Activated T-cell treated with anti-CD3 and anti-CD28 coated beads, Interleukin-2, amount 50 U/mL, for 4 hours (primary cell): ENCODE results near the gene NMT1. TPM values are rescaled to one million over a fixed set of nuclear protein-coding genes. Genes with fewer than 3 reads are reported as not detected.

Source experiments
- ATAC-seq, 2 donors: fragments of 200-7000 bp; cut with Tn5 transposase; one replicate each; pipeline ENCODE4 v1.10.0; 2021
- DNase-seq: peaks from one replicate; pipeline ENCODE4 v3.0.0-alpha.2; 2020
- H3K27me3 Mint-ChIP-seq: one replicate; pipeline ENCODE4 v1.8.0; 2021; ENCODE audit warnings: low read depth, mixed read lengths
- H3K36me3 Mint-ChIP-seq: one replicate; pipeline ENCODE4 v1.8.0; 2022; ENCODE audit warnings: mixed read lengths; ENCODE audit not compliant: insufficient read depth
- H3K4me1 Mint-ChIP-seq: one replicate; pipeline ENCODE4 v1.8.0; 2021; ENCODE audit warnings: low read depth, mixed read lengths
- H3K4me3 Mint-ChIP-seq: one replicate; pipeline ENCODE4 v1.8.0; 2021; ENCODE audit warnings: mild to moderate bottlenecking, moderate library complexity, mixed read lengths
- H3K9me3 Mint-ChIP-seq: one replicate; pipeline ENCODE4 v1.8.0; 2021; ENCODE audit warnings: mixed read lengths
- total RNA-seq, 3 donors: library from RNA; stranded (reverse); gene quantifications; one replicate each; pipeline ENCODE4 v1.2.1, GENCODE V29; 2021

The NMT1 gene
- total RNA-seq, 3 donors from 2014 or later, result 228 to 255 (median 241) TPM

DNA sequence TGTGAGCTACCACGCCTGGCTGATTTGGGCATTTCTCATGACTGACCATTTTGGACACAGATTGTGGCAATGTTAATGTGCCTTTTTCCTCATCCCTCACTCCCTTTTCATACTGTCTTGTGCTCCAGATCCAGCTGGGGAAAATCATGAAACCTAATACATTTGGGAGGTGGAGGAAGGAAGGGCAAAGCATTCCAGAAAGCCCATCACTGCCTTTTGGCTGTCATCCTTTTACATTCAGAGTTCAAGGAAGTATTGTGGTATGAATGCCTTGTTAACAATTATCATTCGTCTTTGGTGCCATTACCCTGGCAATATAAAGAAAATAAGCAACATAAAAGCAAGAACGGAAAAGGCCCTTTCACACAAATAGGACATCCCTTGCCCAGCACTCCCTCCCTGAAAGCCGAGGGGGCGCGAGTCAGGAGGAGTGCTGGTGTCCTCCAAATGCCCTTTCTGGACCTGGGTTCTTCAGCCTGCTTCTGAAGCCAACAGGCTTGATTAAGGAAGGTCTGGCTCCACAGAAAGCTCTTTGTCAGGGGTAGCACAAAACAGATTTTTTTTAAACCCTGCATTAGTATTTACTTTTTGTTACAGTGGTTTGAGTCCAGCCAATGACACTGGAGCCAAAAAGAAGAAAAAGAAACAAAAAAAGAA, 20.1 kb downstream of the NMT1 start:
- Mint-ChIP-seq H3K4me1 (peaks cover 17% of the 10 kb centered on the region), H3K36me3 (peaks cover 14% of the 10 kb centered on the region), H3K9me3 (no peaks in the 10 kb centered on the region), H3K4me3 (no peak overlapping the region), H3K27me3 (no peaks in the 10 kb centered on the region)
- no peak for ATAC-seq
- DNase-seq, result no peak

DNA sequence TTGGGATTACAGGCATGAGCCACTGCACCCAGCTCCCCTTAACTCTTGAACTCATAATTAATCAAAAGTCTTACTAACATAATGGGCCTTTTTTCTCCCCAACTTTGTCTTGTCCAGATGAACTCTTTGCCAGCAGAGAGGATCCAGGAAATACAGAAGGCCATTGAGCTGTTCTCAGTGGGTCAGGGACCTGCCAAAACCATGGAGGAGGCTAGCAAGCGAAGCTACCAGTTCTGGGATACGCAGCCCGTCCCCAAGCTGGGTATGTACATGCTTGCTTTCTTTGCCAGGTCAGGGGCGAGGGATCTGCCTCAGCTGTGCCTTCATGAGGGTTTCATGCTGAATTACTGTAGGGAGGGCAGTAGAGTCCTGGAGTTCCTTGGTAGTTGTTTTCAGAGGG, 25.3 kb downstream of the NMT1 start:
- no peak overlapping the region for H3K4me3 Mint-ChIP-seq
- H3K36me3 Mint-ChIP-seq, result peaks cover 28% of the 10 kb centered on the region
- no peak for ATAC-seq
- no peaks in the 10 kb centered on the region for H3K27me3 Mint-ChIP-seq
- no peaks in the 10 kb centered on the region for H3K9me3 Mint-ChIP-seq
- DNase-seq, result no peak
- H3K4me1 Mint-ChIP-seq, result no peaks in the 10 kb centered on the region

DNA sequence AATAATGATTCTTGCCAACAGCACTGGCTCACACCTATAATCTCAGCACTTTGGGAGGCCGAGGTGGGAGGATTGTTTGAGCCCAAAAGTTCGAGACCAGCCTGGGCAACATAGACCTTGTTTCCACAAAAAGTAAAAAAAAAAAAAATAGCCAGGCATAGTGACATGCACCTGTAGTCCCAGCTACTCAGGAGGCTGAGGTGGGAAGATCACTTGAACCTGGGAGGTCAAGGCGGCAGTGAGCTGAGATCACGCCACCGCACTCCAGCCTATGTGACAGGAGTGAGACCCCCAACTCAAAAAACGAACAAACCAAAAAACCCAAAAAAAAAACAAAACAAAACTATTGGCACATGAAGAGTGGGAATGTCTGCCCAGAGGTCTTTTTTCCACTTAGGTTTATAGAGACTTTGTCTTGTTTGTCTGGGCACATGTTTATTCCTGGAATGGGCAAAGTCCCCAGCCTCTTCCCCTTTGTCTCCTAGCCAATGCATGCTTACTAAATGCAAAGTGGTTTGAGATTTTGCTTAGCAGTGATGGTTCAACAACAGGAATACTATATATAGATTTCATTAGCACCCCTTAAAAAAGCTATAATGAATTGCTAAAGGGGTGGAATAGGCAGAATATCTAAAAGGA, 25.9 kb downstream of the NMT1 start:
- no peak overlapping the region for H3K4me3 Mint-ChIP-seq
- no peaks in the 10 kb centered on the region for H3K4me1 Mint-ChIP-seq
- peaks cover 28% of the 10 kb centered on the region for H3K36me3 Mint-ChIP-seq
- DNase-seq (no peak), ATAC-seq (no peak)
- H3K9me3 Mint-ChIP-seq, result no peaks in the 10 kb centered on the region
- H3K27me3 Mint-ChIP-seq, result no peaks in the 10 kb centered on the region

DNA sequence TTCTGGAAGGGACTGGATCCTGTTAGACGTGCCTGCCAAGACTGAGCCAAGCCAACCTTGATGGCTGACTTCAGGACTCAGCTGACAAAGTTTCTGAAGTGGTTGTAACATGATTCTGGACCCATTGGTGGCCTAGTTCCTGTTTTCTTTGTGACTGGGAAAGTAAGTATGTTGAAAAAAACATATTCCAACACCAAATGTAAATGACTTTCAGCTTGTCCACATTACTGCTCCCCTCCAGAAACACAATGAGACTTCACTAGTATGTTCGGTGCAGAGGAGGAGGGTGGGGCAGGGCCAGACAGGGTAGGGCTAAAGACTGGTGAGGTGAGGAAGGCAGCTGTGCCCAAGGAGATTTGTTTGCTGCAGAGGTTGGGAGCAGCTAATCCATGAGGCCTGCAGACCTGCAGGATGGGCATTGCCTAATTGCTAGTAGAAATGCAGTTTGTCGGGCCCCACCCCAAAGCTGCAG, 26.4 kb downstream of the NMT1 start:
- DNase-seq (no peak), ATAC-seq (no peak)
- Mint-ChIP-seq H3K4me3 (no peak overlapping the region), H3K9me3 (no peaks in the 10 kb centered on the region), H3K4me1 (no peaks in the 10 kb centered on the region), H3K27me3 (no peaks in the 10 kb centered on the region), H3K36me3 (peaks cover 31% of the 10 kb centered on the region)

DNA sequence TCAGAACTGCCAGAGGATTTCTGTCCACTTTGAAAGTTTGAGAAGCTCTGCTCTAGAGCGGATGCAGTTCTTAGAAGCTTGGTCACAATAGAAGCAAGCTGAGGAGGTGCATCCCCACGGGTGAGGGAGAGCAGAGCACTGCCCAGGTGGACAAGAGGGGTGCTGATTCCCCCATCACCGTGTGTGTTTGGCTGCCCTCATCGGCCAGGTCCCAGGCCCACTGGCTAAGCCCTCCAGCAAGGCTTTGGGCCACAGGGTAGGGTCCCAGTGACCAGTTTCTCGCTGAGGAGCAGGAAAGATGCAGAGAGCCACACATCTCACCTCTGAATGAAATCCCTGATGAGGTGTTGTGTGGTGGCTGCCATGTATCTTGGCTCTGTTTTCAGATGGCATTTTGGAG, 26.9 kb downstream of the NMT1 start:
- Mint-ChIP-seq H3K27me3 (no peaks in the 10 kb centered on the region), H3K9me3 (no peaks in the 10 kb centered on the region), H3K36me3 (peaks cover 31% of the 10 kb centered on the region), H3K4me3 (no peak overlapping the region), H3K4me1 (no peaks in the 10 kb centered on the region)
- ATAC-seq (no peak), DNase-seq (no peak)

DNA sequence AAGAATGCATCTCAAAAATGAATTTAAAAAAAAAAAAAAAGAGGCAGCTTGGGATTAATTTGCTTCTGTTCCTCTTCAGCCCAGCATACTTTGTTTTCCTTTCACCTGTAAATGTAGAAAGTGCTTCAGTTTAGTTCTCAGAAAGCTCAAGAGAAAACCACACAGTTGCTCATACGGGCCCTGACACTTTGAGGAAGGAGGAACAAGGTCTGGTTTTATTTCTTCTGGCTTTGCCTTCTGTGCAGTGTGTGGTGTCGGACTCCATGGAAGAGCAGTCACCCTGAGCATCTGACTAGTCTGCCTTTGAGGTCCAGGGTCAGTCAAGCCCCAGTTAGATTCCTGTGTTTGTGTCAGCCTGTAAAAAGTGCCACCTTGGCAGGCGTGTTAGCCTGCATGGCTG, 27.6 kb downstream of the NMT1 start:
- H3K27me3 Mint-ChIP-seq, result no peaks in the 10 kb centered on the region
- H3K4me3 Mint-ChIP-seq, result no peak overlapping the region
- no peak for DNase-seq
- H3K4me1 Mint-ChIP-seq, result no peaks in the 10 kb centered on the region
- H3K36me3 Mint-ChIP-seq, result peaks cover 34% of the 10 kb centered on the region
- no peaks in the 10 kb centered on the region for H3K9me3 Mint-ChIP-seq
- ATAC-seq, result no peak

DNA sequence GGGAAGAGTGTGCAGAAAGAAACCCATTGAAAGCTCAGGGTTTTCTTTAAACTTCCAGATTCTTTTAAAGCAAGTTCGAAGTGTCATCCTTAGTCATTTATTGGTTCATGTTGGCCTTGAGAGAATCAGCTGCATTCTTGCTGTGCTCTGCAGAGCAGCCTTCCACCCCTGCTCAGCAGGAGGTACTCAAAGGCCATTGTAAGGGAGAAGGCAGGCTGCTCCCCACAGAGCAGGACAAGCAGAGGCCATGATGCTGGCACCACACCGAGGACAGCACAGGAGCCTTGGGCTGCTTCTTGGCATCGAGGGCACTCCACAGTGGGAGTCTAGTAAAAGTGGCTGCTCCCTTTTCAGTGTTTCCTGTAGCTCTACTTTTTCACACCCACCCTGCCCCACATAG, 29.6 kb downstream of the NMT1 start:
- Mint-ChIP-seq H3K36me3 (peaks cover 35% of the 10 kb centered on the region), H3K4me1 (no peaks in the 10 kb centered on the region), H3K4me3 (no peak overlapping the region), H3K9me3 (no peaks in the 10 kb centered on the region), H3K27me3 (no peaks in the 10 kb centered on the region)
- no peak for DNase-seq
- ATAC-seq, result no peak

DNA sequence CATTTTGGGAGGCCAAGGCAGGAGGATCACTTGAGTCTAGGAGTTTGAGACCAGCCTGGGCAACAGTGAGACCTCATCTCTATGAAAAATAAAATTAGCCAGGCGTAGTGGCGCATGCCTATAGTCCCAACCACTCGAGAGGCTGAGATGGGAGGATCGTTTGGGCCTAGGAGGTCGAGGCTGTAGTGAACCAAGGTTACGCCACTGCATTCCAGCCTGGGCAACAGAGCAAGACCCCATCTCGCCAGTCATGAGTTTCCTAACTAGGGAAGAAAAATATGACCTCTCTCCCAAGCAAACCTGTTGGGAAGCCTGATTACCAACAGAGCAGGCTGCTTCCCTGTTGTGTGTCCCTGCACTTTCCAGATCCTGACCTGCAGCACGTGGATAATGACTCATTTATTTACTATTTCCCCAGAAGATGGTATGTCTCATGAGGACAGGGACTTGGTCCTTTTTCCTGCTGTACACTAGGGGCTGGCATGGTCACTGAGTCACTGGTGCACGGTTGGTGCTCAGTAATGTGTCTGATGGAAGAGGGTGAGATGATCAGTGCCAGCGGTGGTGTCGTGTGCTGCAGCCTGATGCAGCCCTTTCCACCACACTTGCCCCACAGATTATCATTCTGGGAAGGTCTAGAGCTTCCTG, 30.8 kb downstream of the NMT1 start:
- no peaks in the 10 kb centered on the region for H3K27me3 Mint-ChIP-seq
- DNase-seq (no peak), ATAC-seq (no peak)
- H3K4me3 Mint-ChIP-seq, result no peak overlapping the region
- H3K9me3 Mint-ChIP-seq, result no peaks in the 10 kb centered on the region
- H3K4me1 Mint-ChIP-seq, result no peaks in the 10 kb centered on the region
- H3K36me3 Mint-ChIP-seq, result peaks cover 41% of the 10 kb centered on the region

DNA sequence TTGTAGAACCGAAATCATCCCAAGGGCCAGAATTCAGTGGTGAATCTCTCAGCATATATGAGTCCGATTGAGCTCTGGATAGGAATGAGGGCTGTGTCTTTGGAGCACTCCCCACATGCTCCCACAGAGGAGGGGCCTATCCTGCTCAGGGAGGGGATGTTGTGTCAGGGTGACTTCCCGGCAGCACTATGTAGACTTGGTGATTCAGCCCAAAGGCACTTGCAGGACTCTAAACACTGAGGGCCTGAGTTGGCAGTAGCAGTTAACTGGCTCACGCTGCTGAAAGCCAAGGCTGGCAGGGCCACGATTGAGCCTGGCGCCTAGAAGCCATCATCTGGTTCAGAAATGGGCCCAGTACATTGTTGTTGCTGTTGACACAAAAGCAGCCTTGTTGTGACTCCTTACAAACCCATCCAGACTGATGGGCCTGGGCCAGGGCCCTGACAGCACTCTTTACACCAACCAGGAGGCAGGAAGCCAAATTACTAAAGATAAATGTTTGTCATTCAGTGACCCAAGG, 31.9 kb downstream of the NMT1 start:
- Mint-ChIP-seq H3K4me3 (no peak overlapping the region), H3K36me3 (peaks cover 38% of the 10 kb centered on the region), H3K27me3 (no peaks in the 10 kb centered on the region), H3K9me3 (no peaks in the 10 kb centered on the region), H3K4me1 (no peaks in the 10 kb centered on the region)
- ATAC-seq, result no peak
- no peak for DNase-seq

DNA sequence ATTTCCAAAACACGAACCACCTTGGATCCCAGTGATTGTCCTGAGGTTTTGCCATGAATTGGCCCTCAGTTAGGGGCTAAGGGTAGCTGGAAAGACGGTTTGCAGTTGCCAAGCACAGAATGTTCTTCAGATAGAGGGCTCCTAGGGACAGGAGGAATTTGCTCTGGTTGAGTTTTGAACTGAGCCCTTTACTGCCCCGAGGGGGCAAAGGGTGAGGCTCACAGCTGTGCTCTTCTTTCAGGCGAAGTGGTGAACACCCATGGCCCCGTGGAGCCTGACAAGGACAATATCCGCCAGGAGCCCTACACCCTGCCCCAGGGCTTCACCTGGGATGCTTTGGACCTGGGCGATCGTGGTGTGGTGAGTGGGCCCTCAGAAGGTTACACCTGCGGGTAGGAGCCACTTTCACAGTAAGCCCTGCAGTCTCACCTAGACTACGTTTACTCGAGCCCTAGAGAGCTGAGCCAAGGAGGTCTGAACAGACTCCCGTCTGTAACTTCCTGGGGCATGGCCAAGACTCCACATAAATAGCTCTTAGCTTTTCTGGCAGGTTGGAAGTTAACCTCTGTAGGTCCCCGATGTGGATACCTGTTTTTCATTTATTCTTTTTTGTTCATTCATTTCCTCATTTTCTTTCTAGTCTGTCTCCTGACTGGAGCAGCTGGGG, 32.5 kb downstream of the NMT1 start:
- Mint-ChIP-seq H3K4me1 (no peaks in the 10 kb centered on the region), H3K9me3 (no peaks in the 10 kb centered on the region), H3K4me3 (no peak overlapping the region), H3K36me3 (peaks cover 35% of the 10 kb centered on the region), H3K27me3 (no peaks in the 10 kb centered on the region)
- ATAC-seq (no peak), DNase-seq (no peak)

DNA sequence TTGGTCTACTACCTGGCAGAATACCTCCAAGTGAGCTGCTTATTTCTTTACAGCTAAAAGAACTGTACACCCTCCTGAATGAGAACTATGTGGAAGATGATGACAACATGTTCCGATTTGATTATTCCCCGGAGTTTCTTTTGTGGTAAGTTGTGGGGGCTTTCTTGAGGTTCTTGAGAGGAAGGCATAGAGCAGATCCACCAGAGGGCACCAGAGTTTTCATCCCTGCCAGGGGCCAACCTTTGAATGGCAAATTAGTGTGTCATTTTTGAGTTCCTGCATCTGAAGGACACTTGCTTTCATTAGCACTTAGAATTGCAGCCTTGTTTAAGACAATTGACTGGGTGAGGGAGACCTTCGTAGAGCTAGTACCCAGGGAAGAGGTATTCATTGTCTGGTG, 35.0 kb downstream of the NMT1 start:
- ATAC-seq (peak in 1 of 2 donors; percentile 25), DNase-seq (no peak)
- Mint-ChIP-seq H3K9me3 (no peaks in the 10 kb centered on the region), H3K4me1 (peaks cover 2% of the 10 kb centered on the region), H3K4me3 (no peak overlapping the region), H3K36me3 (peaks cover 38% of the 10 kb centered on the region), H3K27me3 (no peaks in the 10 kb centered on the region)

DNA sequence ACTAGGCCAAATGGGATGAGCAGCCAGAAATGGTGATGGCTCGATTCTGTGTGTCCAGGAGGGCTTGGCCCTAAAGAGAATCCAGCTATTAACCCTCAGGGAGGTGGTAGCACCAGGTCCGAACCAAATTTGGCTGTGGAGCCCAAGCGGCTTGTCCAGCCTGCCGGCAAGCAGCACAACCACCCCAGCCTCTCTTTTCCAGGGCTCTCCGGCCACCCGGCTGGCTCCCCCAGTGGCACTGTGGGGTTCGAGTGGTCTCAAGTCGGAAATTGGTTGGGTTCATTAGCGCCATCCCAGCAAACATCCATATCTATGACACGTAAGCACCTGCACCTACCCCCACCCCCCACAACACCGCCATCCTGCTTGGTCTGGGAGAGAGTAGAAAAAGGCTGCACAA, 35.8 kb downstream of the NMT1 start:
- H3K9me3 Mint-ChIP-seq, result no peaks in the 10 kb centered on the region
- ATAC-seq, result no peak

DNA sequence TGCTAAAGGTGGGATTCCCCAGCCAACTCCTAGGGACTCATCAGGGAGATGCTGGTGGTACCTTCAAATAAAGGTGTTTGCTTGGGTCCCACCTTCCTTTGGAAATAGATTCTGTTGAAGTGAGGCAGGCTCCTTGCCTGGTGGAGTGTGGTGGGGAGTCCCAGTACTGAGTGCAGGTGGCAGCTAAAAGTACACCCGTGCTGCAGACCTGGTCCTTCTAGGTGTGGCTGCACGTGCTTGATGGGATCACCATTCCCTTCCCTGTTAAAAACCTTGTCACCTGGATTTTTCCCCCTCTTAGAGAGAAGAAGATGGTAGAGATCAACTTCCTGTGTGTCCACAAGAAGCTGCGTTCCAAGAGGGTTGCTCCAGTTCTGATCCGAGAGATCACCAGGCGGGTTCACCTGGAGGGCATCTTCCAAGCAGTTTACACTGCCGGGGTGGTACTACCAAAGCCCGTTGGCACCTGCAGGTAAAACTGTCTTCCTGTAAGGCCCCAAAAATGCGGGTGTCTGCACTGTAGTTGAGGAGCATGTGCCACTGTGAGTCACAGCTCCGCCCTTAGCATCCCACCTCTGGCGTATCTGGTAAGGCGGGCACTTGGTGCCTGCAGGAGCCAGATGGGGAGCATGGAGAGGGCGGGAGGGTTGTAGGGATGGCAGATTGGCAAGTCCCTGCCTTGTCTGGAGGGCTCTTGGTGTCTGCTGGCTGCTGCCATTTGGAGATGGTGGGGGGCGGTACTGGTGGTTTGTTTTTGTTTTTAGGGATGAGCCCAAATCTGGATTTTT, 37.2 kb downstream of the NMT1 start:
- Mint-ChIP-seq H3K4me3 (no peak overlapping the region), H3K27me3 (no peaks in the 10 kb centered on the region), H3K9me3 (no peaks in the 10 kb centered on the region), H3K4me1 (peaks cover 2% of the 10 kb centered on the region), H3K36me3 (peaks cover 35% of the 10 kb centered on the region)
- ATAC-seq, result no peak
- DNase-seq, result no peak

More for the DNA sequence above, 35.8 kb downstream of the NMT1 start:
- Mint-ChIP-seq H3K27me3 (no peaks in the 10 kb centered on the region), H3K4me3 (no peak overlapping the region), H3K4me1 (peaks cover 2% of the 10 kb centered on the region), H3K36me3 (peaks cover 34% of the 10 kb centered on the region)
- no peak for DNase-seq
